Eye (tissue), 1 donor: ENCODE measurements around the gene EDN1.

Source experiments
- DNase-seq: peaks from one replicate; pipeline ENCODE4 v3.0.0-alpha.2; 2015

The EDN1 gene

GRCh38 chr6:12270551-12271230 lies 19.5 kb upstream of the EDN1 start:
- DNase-seq, result no peak

- no peak for DNase-seq
Measured at GRCh38 chr6:12271594-12271993, 18.6 kb upstream of the EDN1 start.

GRCh38 chr6:12271997-12272396 lies 18.2 kb upstream of the EDN1 start:
- no peak for DNase-seq

GRCh38 chr6:12275107-12275506 lies 15.1 kb upstream of the EDN1 start:
- DNase-seq, result no peak

GRCh38 chr6:12276930-12277315 lies 13.2 kb upstream of the EDN1 start:
- DNase-seq, result no peak

GRCh38 chr6:12277386-12277785 lies 12.8 kb upstream of the EDN1 start:
- no peak for DNase-seq

GRCh38 chr6:12278915-12279314 lies 11.2 kb upstream of the EDN1 start:
- no peak for DNase-seq

GRCh38 chr6:12279322-12280091 lies 10.7 kb upstream of the EDN1 start:
- no peak for DNase-seq

GRCh38 chr6:12280458-12280857 lies 9.7 kb upstream of the EDN1 start:
- DNase-seq, result no peak

GRCh38 chr6:12280902-12281301 lies 9.3 kb upstream of the EDN1 start:
- no peak for DNase-seq

- DNase-seq, result no peak
Measured at GRCh38 chr6:12283904-12284303, 6.3 kb upstream of the EDN1 start.

GRCh38 chr6:12286373-12287110 lies 3.6 kb upstream of the EDN1 start:
- no peak for DNase-seq

- DNase-seq, result no peak
Measured at GRCh38 chr6:12288211-12288618, 1.9 kb upstream of the EDN1 start.

GRCh38 chr6:12288914-12289313 lies 1.2 kb upstream of the EDN1 start:
- DNase-seq, result no peak

- peak; percentile 81 for DNase-seq
Measured at GRCh38 chr6:12289365-12289919, 719 bp upstream of the EDN1 start.

- DNase-seq, result no peak
Measured at GRCh38 chr6:12291071-12291838, 1.1 kb downstream of the EDN1 start.

GRCh38 chr6:12291839-12292604 lies 1.9 kb downstream of the EDN1 start:
- peak; percentile 57 for DNase-seq

GRCh38 chr6:12293235-12293930 lies 3.2 kb downstream of the EDN1 start:
- no peak for DNase-seq

- no peak for DNase-seq
Measured at GRCh38 chr6:12293931-12294807, 4.0 kb downstream of the EDN1 start.

GRCh38 chr6:12294851-12295536 lies 4.8 kb downstream of the EDN1 start:
- DNase-seq, result no peak
